Urothelium cell line (cell line): Measurements from ENCODE around the gene MSI2.
A peak's percentile ranks its signal among the peaks of the same experiment; 100 is the strongest.
"Not testable (repeated sequence)": the region's sequence is repeated elsewhere in the genome, so short reads cannot be mapped to it uniquely, and the experiment has no call there.

ENCODE experiments used
- DNase-seq: peaks from one replicate; pipeline ENCODE4 v3.0.0; 2011; ENCODE audit warnings: low spot score, mixed read lengths
- FAIRE-seq: peaks from 2 replicates; lab custom pipeline; 2011; peaks lifted over from hg19 to GRCh38; lab: Jason Lieb, UNC

The MSI2 gene

GRCh38 chr17:57255776-57256681 lies at the start of gene MSI2:
MSI2 (plus strand) TSS chr17:57256523; CDS start chr17:57256743, 220 bp downstream.
- FAIRE-seq: peak; percentile 42

GRCh38 chr17:57206928-57207327 lies 49.4 kb upstream of the MSI2 start:
- FAIRE-seq: no peak
- no peak for DNase-seq

More at GRCh38 chr17:57255776-57256681, at the start of gene MSI2:
- peak; percentile 88 for DNase-seq

GRCh38 chr17:57207396-57207795 lies 48.9 kb upstream of the MSI2 start:
- FAIRE-seq: no peak

GRCh38 chr17:57210224-57210553 lies 46.1 kb upstream of the MSI2 start:
- no peak for FAIRE-seq
- peak; percentile 32 for DNase-seq

More at GRCh38 chr17:57207396-57207795, 48.9 kb upstream of the MSI2 start:
- DNase-seq: no peak

GRCh38 chr17:57210972-57211411 lies 45.3 kb upstream of the MSI2 start:
- no peak for FAIRE-seq
- no peak for DNase-seq

- peak; percentile 38 for DNase-seq
- FAIRE-seq: peak; percentile 50
These were observed 44.8 kb upstream of the MSI2 start for GRCh38 chr17:57211543-57211942.

- no peak for FAIRE-seq
- no peak for DNase-seq
These were observed 43.0 kb upstream of the MSI2 start for GRCh38 chr17:57213180-57213825.

GRCh38 chr17:57215317-57215716 lies 41.0 kb upstream of the MSI2 start:
- DNase-seq (no peak), FAIRE-seq (no peak)

- no peak for DNase-seq
- no peak for FAIRE-seq
These were observed 34.7 kb upstream of the MSI2 start for GRCh38 chr17:57221366-57222350.

- DNase-seq, FAIRE-seq: not testable (repeated sequence)
These were observed 33.9 kb upstream of the MSI2 start for GRCh38 chr17:57222422-57222821.

- DNase-seq (no peak), FAIRE-seq (no peak)
These were observed 31.2 kb upstream of the MSI2 start for GRCh38 chr17:57225127-57225526.

- no peak for DNase-seq
- no peak for FAIRE-seq
These were observed 29.5 kb upstream of the MSI2 start for GRCh38 chr17:57226793-57227192.

- DNase-seq: no peak
- FAIRE-seq: no peak
These were observed 27.4 kb upstream of the MSI2 start for GRCh38 chr17:57228911-57229310.

GRCh38 chr17:57234061-57234738 lies 22.1 kb upstream of the MSI2 start:
- FAIRE-seq: no peak

GRCh38 chr17:57234739-57235092 lies 21.6 kb upstream of the MSI2 start:
- DNase-seq (no peak), FAIRE-seq (no peak)

More at GRCh38 chr17:57234061-57234738, 22.1 kb upstream of the MSI2 start:
- DNase-seq: no peak

GRCh38 chr17:57235124-57235523 lies 21.2 kb upstream of the MSI2 start:
- FAIRE-seq (no peak), DNase-seq (no peak)

GRCh38 chr17:57236686-57237299 lies 19.5 kb upstream of the MSI2 start:
- FAIRE-seq: no peak

GRCh38 chr17:57240648-57241047 lies 15.7 kb upstream of the MSI2 start:
- no peak for DNase-seq
- no peak for FAIRE-seq

More at GRCh38 chr17:57236686-57237299, 19.5 kb upstream of the MSI2 start:
- no peak for DNase-seq

- DNase-seq (no peak), FAIRE-seq (no peak)
These were observed 14.2 kb upstream of the MSI2 start for GRCh38 chr17:57242148-57242547.

GRCh38 chr17:57243171-57243622 lies 13.1 kb upstream of the MSI2 start:
- FAIRE-seq: no peak
- peak; percentile 84 for DNase-seq
